SJCRH30 (cell line): ENCODE results near the gene ACVR1. TPM values are rescaled to one million over a fixed set of nuclear protein-coding genes. Genes with fewer than 3 reads are reported as not detected.

Experiments used
- DNase-seq, 2 experiments: peaks; one replicate each; pipeline ENCODE4 v3.0.0-alpha.2; 2015 to 2020
- H3K27ac ChIP-seq: fragments of 250-450 bp; sonication (Bioruptor Pico); 2 replicates; pipeline ENCODE4 v1.5.1; 2020; ENCODE audit warnings: mild to moderate bottlenecking, moderate library complexity
- H3K27me3 ChIP-seq: fragments of 250-450 bp; sonication (Bioruptor Pico); 2 replicates; pipeline ENCODE4 v1.5.1; 2020; ENCODE audit warnings: mild to moderate bottlenecking, moderate library complexity
- H3K36me3 ChIP-seq: fragments of 250-450 bp; sonication (Bioruptor Pico); 2 replicates; pipeline ENCODE4 v1.5.1; 2020; ENCODE audit warnings: mild to moderate bottlenecking, moderate library complexity
- H3K4me1 ChIP-seq: fragments of 250-450 bp; sonication (Bioruptor Pico); 2 replicates; pipeline ENCODE4 v1.5.1; 2020; ENCODE audit warnings: mild to moderate bottlenecking, moderate library complexity
- H3K4me3 ChIP-seq: fragments of 250-450 bp; sonication (Bioruptor Pico); 2 replicates; pipeline ENCODE4 v1.5.1; 2020; ENCODE audit warnings: mild to moderate bottlenecking, moderate library complexity
- H3K9me3 ChIP-seq: fragments of 250-450 bp; sonication (Bioruptor Pico); replicated peaks from 2 replicates; pipeline ENCODE4 v1.5.1; 2020; ENCODE audit warnings: mild to moderate bottlenecking, moderate library complexity
- total RNA-seq: library from RNA; depleted of rRNA; stranded (reverse); fragments of >200 nt; shearing (Covaris generic); gene quantifications from 2 replicates; pipeline ENCODE4 v1.2.3, GENCODE V29; 2014; rRNA removed

Gene ACVR1
- total RNA-seq, 1 experiment from 2014 or later: 14.0 TPM

- Histone ChIP-seq H3K27ac (no peak overlapping the region), H3K36me3 (no peaks in the 10 kb centered on the region), H3K9me3 (0 out of 2 replicates have a peak, but pooled peaks cover 8% of the 10 kb centered on the region), H3K4me3 (no peak overlapping the region), H3K27me3 (no peaks in the 10 kb centered on the region), H3K4me1 (no peaks in the 10 kb centered on the region)
- no peak for DNase-seq
Observed at GRCh38 chr2:157699806-157700205, 176.3 kb downstream of the ACVR1 start.

GRCh38 chr2:157699009-157699408 lies 177.1 kb downstream of the ACVR1 start:
- Histone ChIP-seq H3K4me3 (no peak overlapping the region), H3K4me1 (peaks cover under 1% of the 10 kb centered on the region), H3K27me3 (no peaks in the 10 kb centered on the region), H3K27ac (no peak overlapping the region), H3K36me3 (no peaks in the 10 kb centered on the region), H3K9me3 (0 out of 2 replicates have a peak, but pooled peaks cover 8% of the 10 kb centered on the region)
- no peak for DNase-seq

GRCh38 chr2:157698430-157698829 lies 177.7 kb downstream of the ACVR1 start:
- 0 out of 2 replicates have a peak, but pooled peaks cover 8% of the 10 kb centered on the region for H3K9me3 ChIP-seq
- H3K27me3 ChIP-seq: no peaks in the 10 kb centered on the region
- H3K4me3 ChIP-seq: no peak overlapping the region
- H3K4me1 ChIP-seq: peaks cover 7% of the 10 kb centered on the region
- no peak overlapping the region for H3K27ac ChIP-seq
- no peaks in the 10 kb centered on the region for H3K36me3 ChIP-seq
- no peak for DNase-seq

GRCh38 chr2:157696036-157696435 lies 180.1 kb downstream of the ACVR1 start:
- Histone ChIP-seq H3K4me3 (no peak overlapping the region), H3K36me3 (no peaks in the 10 kb centered on the region), H3K27me3 (no peaks in the 10 kb centered on the region), H3K27ac (no peak overlapping the region), H3K9me3 (0 out of 2 replicates have a peak, but pooled peaks cover 5% of the 10 kb centered on the region), H3K4me1 (peaks cover 28% of the 10 kb centered on the region)
- DNase-seq: no peak

- peak; percentile 90 to 95 for DNase-seq
- Histone ChIP-seq H3K27ac (peak overlapping the region; percentile 89), H3K4me3 (no peak overlapping the region), H3K27me3 (no peaks in the 10 kb centered on the region), H3K36me3 (no peaks in the 10 kb centered on the region), H3K9me3 (no peaks in the 10 kb centered on the region), H3K4me1 (peaks cover 33% of the 10 kb centered on the region)
Observed at GRCh38 chr2:157692768-157693167, 183.4 kb downstream of the ACVR1 start.

- no peaks in the 10 kb centered on the region for H3K27me3 ChIP-seq
- peaks cover 33% of the 10 kb centered on the region for H3K4me1 ChIP-seq
- no peaks in the 10 kb centered on the region for H3K36me3 ChIP-seq
- no peak overlapping the region for H3K4me3 ChIP-seq
- H3K9me3 ChIP-seq: no peaks in the 10 kb centered on the region
- peak overlapping the region; percentile 89 for H3K27ac ChIP-seq
- DNase-seq: peak; percentile 50 to 80
Observed at GRCh38 chr2:157691695-157692094, 184.4 kb downstream of the ACVR1 start.

GRCh38 chr2:157691131-157691530 lies 185.0 kb downstream of the ACVR1 start:
- H3K4me3 ChIP-seq: no peak overlapping the region
- H3K36me3 ChIP-seq: no peaks in the 10 kb centered on the region
- H3K4me1 ChIP-seq: peaks cover 33% of the 10 kb centered on the region
- peak in 1 of 2 experiments; percentile 29 for DNase-seq
- no peaks in the 10 kb centered on the region for H3K27me3 ChIP-seq
- peak overlapping the region; percentile 89 for H3K27ac ChIP-seq
- H3K9me3 ChIP-seq: no peaks in the 10 kb centered on the region

Other genes with a start within 250 kb of the ACVR1 start
- 2.8 and 3.4 TPM in 2 replicates for gene ACVR1C, start 247.5 kb downstream of the ACVR1 start, total RNA-seq
- gene UPP2, start 225.5 kb upstream of the ACVR1 start, total RNA-seq: not detected in 2 replicates